Upper lobe of left lung (tissue), 6 donors: ENCODE measurements around the gene C10orf143. TPM values are rescaled to one million over a fixed set of nuclear protein-coding genes. Genes with fewer than 3 reads are reported as not detected.
"Not testable (repeated sequence)": the region's sequence is repeated elsewhere in the genome, so short reads cannot be mapped to it uniquely, and the experiment has no call there.

Experiments used
- ATAC-seq, 2 donors: fragments of 200-7000 bp; cut with Tn5 transposase; one replicate each; pipeline ENCODE4 v1.9.1; 2022; ENCODE audit warnings: mild to moderate bottlenecking in 2 of 2, moderate library complexity in 2 of 2; ENCODE audit not compliant: low FRiP score in 2 of 2
- DNase-seq, 2 donors: peaks; one replicate each; pipeline ENCODE4 v3.0.0-alpha.2; 2019 to 2020
- H3K27ac ChIP-seq, 4 donors: fragments of 200-600 bp; sonication (generic); one replicate each; pipeline ENCODE4 v1.5.1; 2016 to 2019
- H3K27me3 ChIP-seq, 4 donors: fragments of 200-600 bp; sonication (generic); one replicate each; pipeline ENCODE4 v1.5.1; 2017 to 2019
- H3K36me3 ChIP-seq, 4 donors: fragments of 200-600 bp; sonication (generic); one replicate each; pipeline ENCODE4 v1.5.1; 2016 to 2019
- H3K4me1 ChIP-seq, 4 donors: fragments of 200-600 bp; sonication (generic); one replicate each; pipeline ENCODE4 v1.5.1; 2018 to 2019
- H3K4me3 ChIP-seq, 4 donors: fragments of 200-600 bp; sonication (generic); one replicate each; pipeline ENCODE4 v1.5.1; 2017 to 2019; ENCODE audit warnings: mild to moderate bottlenecking in 2 of 4, moderate library complexity in 1 of 4
- H3K9me3 ChIP-seq, 4 donors: fragments of 200-600 bp; sonication (generic); one replicate each; pipeline ENCODE4 v1.5.1; 2018 to 2019
- CTCF ChIP-seq, 6 experiments: fragments of 450-650 bp in 4 of 6; fragments of 200-600 bp in 2 of 6; sonication (generic) in 2 of 6; IDR thresholded peaks; one replicate each; pipeline ENCODE4 v1.5.1; 2016 to 2019; ENCODE audit warnings: antibody characterized with exemption in 6 of 6
- EP300 ChIP-seq, 4 donors: sonication (generic); formaldehyde crosslinking; IDR thresholded peaks; one replicate each; pipeline ENCODE4 v1.5.1; 2017; ENCODE audit warnings: antibody characterized with exemption in 4 of 4, control low read depth in 2 of 4
- POLR2A ChIP-seq, 4 donors: fragments of 450-650 bp; IDR thresholded peaks; one replicate each; pipeline ENCODE4 v1.5.1; 2016 to 2017; ENCODE audit warnings: antibody characterized with exemption in 4 of 4, mild to moderate bottlenecking in 2 of 4
- POLR2AphosphoS5 ChIP-seq, 2 donors: sonication (generic); formaldehyde crosslinking; IDR thresholded peaks; one replicate each; pipeline ENCODE4 v1.5.1; 2017; ENCODE audit warnings: antibody characterized with exemption in 2 of 2
- WGBS, 2 donors: methylation state at CpG; one replicate each; pipeline ENCODE4 v1.1.5; 2017 to 2018; 5-methylcytosine and 5-hydroxymethylcytosine counted together
- total RNA-seq, 6 donors: library from RNA; depleted of rRNA in 4 of 6; stranded (reverse); fragments of >200 nt in 4 of 6; gene quantifications; one replicate each; pipeline versions ENCODE4 v1.1.0 to v1.2.1, GENCODE V29; 2016 to 2021
- donor health status: DM: no; HTN: no; CAD: no; lungs with moderate emphysema.
- donor health status: DM: no; HTN: yes; CAD: no; lungs with severe emphysema.

The C10orf143 gene
- total RNA-seq, 6 donors from 2014 or later: 0.55 to 6.0 (median 4.4) TPM; not detected in 1

DNA sequence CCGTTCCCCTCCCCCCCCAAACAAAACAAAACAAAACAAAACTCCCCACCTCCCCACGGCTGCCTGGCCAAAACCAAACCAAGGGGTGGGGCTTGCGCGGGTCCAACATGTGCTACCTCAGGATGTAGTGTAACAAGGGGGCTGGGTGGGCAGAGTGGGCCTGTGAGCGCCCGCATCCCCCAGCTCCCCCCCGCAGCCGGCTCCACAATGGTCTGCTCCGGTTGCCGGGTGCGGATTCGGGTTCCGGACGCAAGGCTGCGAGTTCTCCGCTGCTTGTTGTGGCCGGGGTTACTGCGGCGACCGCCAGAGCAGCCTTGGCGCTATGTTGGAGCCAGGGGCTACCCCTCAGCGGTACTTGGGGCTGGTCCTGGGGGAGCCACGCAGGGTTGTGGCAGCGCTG is 4.9 kb downstream of the C10orf143 start:
- no peak for TF ChIP-seq POLR2A (IDR thresholded peaks at IDR 0.05)
- TF ChIP-seq CTCF (IDR thresholded peaks at IDR 0.05): no peak
- TF ChIP-seq EP300 (IDR thresholded peaks at IDR 0.05): no peak
- TF ChIP-seq POLR2AphosphoS5 (IDR thresholded peaks at IDR 0.05): no peak
- Histone ChIP-seq H3K4me3 (no peak overlapping the region), H3K27ac (no peak overlapping the region), H3K36me3 (peaks cover 0 to 5% (median 0%) of the 10 kb centered on the region in 4 donors), H3K4me1 (peaks cover 10 to 14% (median 12%) of the 10 kb centered on the region in 4 donors), H3K9me3 (no peaks in the 10 kb centered on the region), H3K27me3 (no peaks in the 10 kb centered on the region)
- ATAC-seq (no peak), DNase-seq (peak in 1 of 2 donors; percentile 69)
- WGBS, 2 donors: 90 to 92% methylated on average over 2 to 24 of the region's 24 CpGs

- no peak for DNase-seq
- Histone ChIP-seq H3K27me3 (no peaks in the 10 kb centered on the region), H3K4me1 (no peaks in the 10 kb centered on the region), H3K4me3 (no peak overlapping the region), H3K27ac (no peak overlapping the region), H3K9me3 (no peaks in the 10 kb centered on the region), H3K36me3 (no peaks in the 10 kb centered on the region)
- no peak for TF ChIP-seq POLR2AphosphoS5 (IDR thresholded peaks at IDR 0.05)
- no peak for TF ChIP-seq EP300 (IDR thresholded peaks at IDR 0.05)
- TF ChIP-seq POLR2A (IDR thresholded peaks at IDR 0.05): no peak
- TF ChIP-seq CTCF (IDR thresholded peaks at IDR 0.05): no peak
- no peak for ATAC-seq
- WGBS, 2 donors: 95 to 96% methylated on average over 6 of the region's 6 CpGs
These were observed 11.3 kb downstream of the C10orf143 start for GRCh38 chr10:130099344-130099743.

DNA sequence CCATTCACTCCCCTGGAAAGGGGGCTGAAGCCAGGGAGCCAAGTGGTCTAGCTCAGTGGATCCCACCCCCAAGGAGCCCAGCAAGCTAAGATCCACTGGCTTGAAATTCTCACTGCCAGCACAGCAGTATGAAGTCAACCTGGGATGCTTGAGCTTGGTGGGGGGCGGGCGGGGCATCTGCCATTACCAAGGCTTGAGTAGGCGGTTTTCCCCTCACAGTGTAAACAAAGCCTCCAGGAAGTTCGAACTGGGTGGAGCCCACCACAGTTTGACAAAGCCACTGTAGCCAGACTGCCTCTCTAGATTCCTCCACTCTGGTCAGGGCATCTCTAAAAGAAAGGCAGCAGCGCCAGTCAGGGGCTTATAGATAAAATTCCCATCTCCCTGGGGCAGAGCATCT is 20.1 kb downstream of the C10orf143 start:
- H3K4me1 ChIP-seq, DNase-seq, H3K27me3 ChIP-seq, H3K4me3 ChIP-seq, H3K36me3 ChIP-seq, H3K9me3 ChIP-seq, ATAC-seq, H3K27ac ChIP-seq: not testable (repeated sequence)
- 80 to 87% methylated on average over 1 to 5 of the region's 5 CpGs for WGBS, 2 donors

- no peak for DNase-seq
- H3K27ac ChIP-seq: no peak overlapping the region
- H3K27me3 ChIP-seq: no peaks in the 10 kb centered on the region
- peaks cover 0 to 3% (median 0%) of the 10 kb centered on the region in 4 donors for H3K36me3 ChIP-seq
- H3K4me3 ChIP-seq: no peak overlapping the region
- H3K4me1 ChIP-seq: no peaks in the 10 kb centered on the region
- H3K9me3 ChIP-seq: no peaks in the 10 kb centered on the region
- WGBS, 2 donors: 85 to 88% methylated on average over 2 of the region's 2 CpGs
- TF ChIP-seq EP300 (IDR thresholded peaks at IDR 0.05) (no peak), POLR2AphosphoS5 (IDR thresholded peaks at IDR 0.05) (no peak), CTCF (IDR thresholded peaks at IDR 0.05) (no peak), POLR2A (IDR thresholded peaks at IDR 0.05) (no peak)
- no peak for ATAC-seq
These were observed 30.2 kb downstream of the C10orf143 start for GRCh38 chr10:130080461-130080814.

GRCh38 chr10:130079614-130080460 is 30.8 kb downstream of the C10orf143 start:
- no peaks in the 10 kb centered on the region for H3K4me1 ChIP-seq
- H3K27ac ChIP-seq: no peak overlapping the region
- WGBS, 2 donors: 79 to 82% methylated on average over 4 of the region's 4 CpGs
- no peak for TF ChIP-seq POLR2AphosphoS5 (IDR thresholded peaks at IDR 0.05)
- TF ChIP-seq CTCF (IDR thresholded peaks at IDR 0.05): no peak
- TF ChIP-seq POLR2A (IDR thresholded peaks at IDR 0.05): no peak
- no peak for TF ChIP-seq EP300 (IDR thresholded peaks at IDR 0.05)
- H3K9me3 ChIP-seq: no peaks in the 10 kb centered on the region
- H3K27me3 ChIP-seq: no peaks in the 10 kb centered on the region
- peaks cover 0 to 3% (median 0%) of the 10 kb centered on the region in 4 donors for H3K36me3 ChIP-seq
- ATAC-seq (no peak), DNase-seq (no peak)
- no peak overlapping the region for H3K4me3 ChIP-seq
